Liver (tissue), 9 donors: ENCODE data around the gene COG4. TPM values are rescaled to one million over a fixed set of nuclear protein-coding genes. Genes with fewer than 3 reads are reported as not detected.
A peak's percentile ranks its signal among the peaks of the same experiment; 100 is the strongest.

Experiments
- DNase-seq: peaks from one replicate; pipeline ENCODE4 v3.0.0-alpha.2; 2017; ENCODE audit warnings: low spot score
- H3K27ac ChIP-seq, 2 donors: one replicate each; pipeline ENCODE4 v1.7.0; 2013; ENCODE audit warnings: inconsistent platforms in 2 of 2, low read length in 2 of 2, control low read depth in 1 of 2, low read depth in 1 of 2, mild to moderate bottlenecking in 1 of 2
- H3K27me3 ChIP-seq, 4 donors: one replicate each; pipeline versions ENCODE4 v1.6.1 to v1.7.0; 2013; ENCODE audit warnings: low read length in 3 of 4, inconsistent platforms in 1 of 4, mild to moderate bottlenecking in 1 of 4, moderate library complexity in 1 of 4; ENCODE audit not compliant: control insufficient read depth in 4 of 4, insufficient read depth in 4 of 4
- H3K36me3 ChIP-seq, 4 donors: one replicate each; pipeline versions ENCODE4 v1.6.1 to v1.7.0; 2013; ENCODE audit warnings: low read length in 3 of 4, mild to moderate bottlenecking in 3 of 4, low read depth in 1 of 4, moderate library complexity in 1 of 4; ENCODE audit not compliant: control insufficient read depth in 4 of 4, insufficient read depth in 3 of 4
- H3K4me1 ChIP-seq, 4 donors: one replicate each; pipeline versions ENCODE4 v1.6.1 to v1.7.0; 2013; ENCODE audit warnings: low read length in 3 of 4, mild to moderate bottlenecking in 3 of 4, moderate library complexity in 1 of 4; ENCODE audit not compliant: control insufficient read depth in 4 of 4, insufficient read depth in 4 of 4
- H3K4me3 ChIP-seq, 3 donors: one replicate each; pipeline versions ENCODE4 v1.6.1 to v1.7.0; 2013; ENCODE audit warnings: low read length in 3 of 3, control low read depth in 1 of 3, low read depth in 1 of 3, mild to moderate bottlenecking in 1 of 3
- H3K9ac ChIP-seq, 2 donors: one replicate each; pipeline ENCODE4 v1.7.0; 2013; ENCODE audit warnings: low read length in 2 of 2, mild to moderate bottlenecking in 2 of 2, moderate library complexity in 2 of 2, control low read depth in 1 of 2, low read depth in 1 of 2
- H3K9me3 ChIP-seq, 4 donors: one replicate each; pipeline versions ENCODE4 v1.6.1 to v1.7.0; 2013; ENCODE audit warnings: low read length in 3 of 4; ENCODE audit not compliant: control insufficient read depth in 4 of 4
- ATF3 ChIP-seq: IDR thresholded peaks from 2 replicates; pipeline ENCODE4 v1.6.1; 2016; ENCODE audit warnings: antibody characterized with exemption
- CTCF ChIP-seq: fragments of 150-350 bp; IDR thresholded peaks from 2 replicates; pipeline ENCODE4 v1.5.1; 2017; ENCODE audit warnings: improper control_type of control experiment, low read depth, low read length; ENCODE audit not compliant: missing input control
- EGR1 ChIP-seq, 2 donors: IDR thresholded peaks; 2 replicates each; pipeline ENCODE4 v1.6.1; 2016 to 2018; ENCODE audit warnings: antibody characterized with exemption in 2 of 2, low read depth in 2 of 2
- FOXA2 ChIP-seq: IDR thresholded peaks from 2 replicates; pipeline ENCODE4 v1.6.1; 2016; ENCODE audit warnings: antibody characterized with exemption
- HNF4G ChIP-seq: IDR thresholded peaks from 2 replicates; pipeline ENCODE4 v1.6.1; 2016; ENCODE audit warnings: antibody characterized with exemption
- RAD21 ChIP-seq, 2 donors: IDR thresholded peaks; 2 replicates each; pipeline ENCODE4 v1.6.1; 2016; ENCODE audit warnings: antibody characterized with exemption in 2 of 2, mild to moderate bottlenecking in 2 of 2
- RXRA ChIP-seq, 2 donors: IDR thresholded peaks; 2 replicates each; pipeline ENCODE4 v1.6.1; 2017 to 2018; ENCODE audit warnings: antibody characterized with exemption in 2 of 2, mild to moderate bottlenecking in 1 of 2
- SP1 ChIP-seq: IDR thresholded peaks from 2 replicates; pipeline ENCODE4 v1.6.1; 2018; ENCODE audit warnings: antibody characterized with exemption, mild to moderate bottlenecking
- YY1 ChIP-seq: IDR thresholded peaks from 2 replicates; pipeline ENCODE4 v1.6.1; 2016; ENCODE audit warnings: antibody characterized with exemption, mild to moderate bottlenecking
- WGBS: extraction: QIAGEN DNeasy Blood & Tissue Kit; methylation state at CpG from one replicate; pipeline ENCODE4 v1.1.7; 2013; 5-methylcytosine and 5-hydroxymethylcytosine counted together
- polyA plus RNA-seq, 2 donors: library from polyadenylated mRNA; stranded (reverse) in 1 of 2; unstranded in 1 of 2; fragments of 200-250 nt in 1 of 2; fragments of >200 nt in 1 of 2; fragmentation: Nextera tagmentation in 1 of 2; extraction: Ambion mirVana in 1 of 2; gene quantifications; one replicate each; pipeline versions ENCODE4 v1.2.1 to v1.2.3, GENCODE V29; 2013 to 2015
- total RNA-seq, 2 donors: library from RNA; depleted of rRNA; stranded (reverse); fragments of >200 nt; gene quantifications; one replicate each; pipeline ENCODE4 v1.2.3, GENCODE V29; 2014
- donor health status: healthy.
- donor health status: healthy.
- donor health status: healthy.
- donor health status: healthy.
- donor health status: healthy.

Gene COG4
- total and polyA plus RNA-seq, 4 donors, result 15.3 to 59.5 (median 27.2) TPM

GRCh38 chr16:70478912-70479341, 44.4 kb downstream of the COG4 start:
- no peaks in the 10 kb centered on the region for H3K4me1 ChIP-seq
- no peaks in the 10 kb centered on the region for H3K9me3 ChIP-seq
- WGBS, result 77% methylated on average over 10 of the region's 10 CpGs
- no peak overlapping the region for H3K9ac ChIP-seq
- no peak for TF ChIP-seq YY1
- TF ChIP-seq RAD21 (IDR thresholded peaks at IDR 0.05), result peak in 1 of 2 donors; percentile 14
- no peak for DNase-seq
- H3K27ac ChIP-seq, result no peak overlapping the region
- H3K36me3 ChIP-seq, result peaks cover 24 to 71% (median 39%) of the 10 kb centered on the region in 4 donors
- no peaks in the 10 kb centered on the region for H3K27me3 ChIP-seq
- no peak overlapping the region for H3K4me3 ChIP-seq

GRCh38 chr16:70478169-70478568, 45.2 kb downstream of the COG4 start:
- H3K4me1 ChIP-seq, result no peaks in the 10 kb centered on the region
- 97% methylated on average over 8 of the region's 8 CpGs for WGBS
- H3K27ac ChIP-seq, result no peak overlapping the region

DNA sequence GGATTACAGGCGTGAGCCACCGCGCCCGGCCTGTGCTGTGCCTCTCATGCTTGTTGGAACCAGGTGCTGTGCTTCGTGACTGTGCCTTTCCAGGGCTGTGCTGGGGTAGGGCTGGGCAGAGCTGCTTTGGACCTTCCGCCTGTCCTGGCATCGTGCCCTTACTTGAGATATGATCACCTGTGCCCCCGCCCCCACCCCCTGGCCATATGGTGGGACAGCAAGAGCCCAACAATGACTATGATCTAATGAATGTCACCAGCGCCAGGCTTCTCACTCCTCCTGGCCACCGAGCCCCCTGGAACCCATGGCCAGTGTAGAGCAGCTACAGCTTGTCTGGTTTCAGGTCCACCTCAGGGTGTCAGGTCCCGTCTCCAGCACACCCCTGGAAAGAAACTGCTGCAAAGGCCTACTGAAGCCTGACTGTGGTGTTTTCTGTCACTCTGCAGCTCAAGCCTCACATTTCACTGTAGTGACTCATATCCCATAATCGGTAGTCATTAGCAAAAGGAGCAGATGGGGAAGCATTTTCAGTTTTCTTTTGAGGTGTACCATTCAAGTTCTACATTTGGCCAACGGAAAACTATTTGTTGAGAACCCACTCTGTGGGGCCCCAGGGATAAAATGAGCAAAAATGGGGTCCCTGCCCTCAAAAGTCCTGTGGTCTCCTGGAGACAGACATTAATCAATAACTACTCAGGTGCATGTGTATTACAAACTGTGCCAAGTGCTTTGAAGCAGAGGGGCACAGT, 46.9 kb downstream of the COG4 start:
- TF ChIP-seq YY1, result no peak
- TF ChIP-seq HNF4G, result no peak
- no peak for TF ChIP-seq EGR1 (IDR thresholded peaks at IDR 0.05; ENCODE audit: low read depth in 2 of 2)
- TF ChIP-seq RAD21 (IDR thresholded peaks at IDR 0.05), result no peak
- no peak for TF ChIP-seq SP1
- TF ChIP-seq RXRA (IDR thresholded peaks at IDR 0.05), result no peak
- TF ChIP-seq ATF3, result no peak
- no peak for TF ChIP-seq CTCF
- H3K9me3 ChIP-seq, result no peaks in the 10 kb centered on the region
- no peak overlapping the region for H3K9ac ChIP-seq
- no peaks in the 10 kb centered on the region for H3K27me3 ChIP-seq
- no peak for DNase-seq
- peaks cover 21 to 62% (median 26%) of the 10 kb centered on the region in 4 donors for H3K36me3 ChIP-seq
- WGBS, result 88% methylated on average over 13 of the region's 13 CpGs
- H3K4me1 ChIP-seq, result no peaks in the 10 kb centered on the region
- H3K4me3 ChIP-seq, result no peak overlapping the region
- H3K27ac ChIP-seq, result no peak overlapping the region

More at GRCh38 chr16:70478169-70478568, 45.2 kb downstream of the COG4 start:
- no peaks in the 10 kb centered on the region for H3K9me3 ChIP-seq
- H3K9ac ChIP-seq, result no peak overlapping the region
- H3K36me3 ChIP-seq, result peaks cover 25 to 72% (median 33%) of the 10 kb centered on the region in 4 donors
- no peak for DNase-seq
- TF ChIP-seq ATF3 (no peak), FOXA2 (no peak)
- no peak overlapping the region for H3K4me3 ChIP-seq
- H3K27me3 ChIP-seq, result no peaks in the 10 kb centered on the region
